T47D (cell line): Measurements from ENCODE around the gene SCO1.
"Not testable (repeated sequence)": the region's sequence is repeated elsewhere in the genome, so short reads cannot be mapped to it uniquely, and the experiment has no call there.

Experiments
- DNase-seq, 2 experiments: peaks; one replicate each; pipeline versions ENCODE4 v3.0.0 to v3.0.0-alpha.2; 2011 to 2012; ENCODE audit warnings: low read depth in 1 of 2, low spot score in 1 of 2
- JUND ChIP-seq: IDR thresholded peaks from 2 replicates; pipeline ENCODE4 v1.6.1; 2012; ENCODE audit warnings: low read depth
- in situ Hi-C: cut with HindIII; loops from 2 replicates; pipeline ENCODE4 v1.10.0; 2016; ENCODE audit warnings: low sequenced_read_pairs, low pct_unique_long_range_greater_than_20kb

Gene SCO1

DNA sequence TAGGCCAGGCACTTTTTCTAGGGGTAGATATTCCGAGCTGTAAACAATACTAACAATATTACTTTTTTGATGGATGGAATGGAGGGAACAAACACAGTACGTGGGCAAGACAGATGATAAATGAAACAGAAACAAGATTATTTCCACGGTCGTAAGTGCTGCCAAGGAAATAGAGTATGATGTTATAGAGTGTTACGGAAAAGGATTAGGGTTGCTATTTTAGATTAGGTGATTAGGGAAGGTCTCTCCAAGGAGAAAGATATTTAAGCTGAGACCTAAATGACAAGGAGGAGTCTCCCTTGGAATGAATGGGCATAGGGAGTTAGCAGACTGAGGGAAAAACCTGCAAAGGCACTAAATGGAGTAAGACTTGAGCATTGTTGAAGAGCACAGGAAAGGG lies 8.4 kb upstream of the SCO1 start:
- in situ Hi-C loops = no loop called here
- TF ChIP-seq JUND = no peak
- no peak for DNase-seq

DNA sequence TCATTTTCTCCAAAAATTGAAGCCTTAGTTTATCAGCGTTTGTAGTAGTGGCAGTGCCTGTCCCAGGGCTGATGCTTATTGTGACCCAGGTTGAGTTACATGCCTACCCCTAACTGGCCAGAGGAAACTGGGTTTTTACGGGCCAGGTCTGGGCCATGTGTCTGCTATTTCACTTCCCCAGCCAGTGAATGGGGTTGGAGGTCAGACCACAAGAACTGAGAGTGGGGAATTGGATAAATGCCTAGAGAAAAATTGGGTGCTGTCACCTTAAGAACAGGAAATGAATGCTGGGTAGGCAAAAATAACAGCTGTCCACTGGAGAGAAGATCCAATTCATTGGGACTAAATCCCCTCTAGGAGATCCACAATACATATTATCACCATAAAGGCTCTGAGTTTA lies 5.2 kb upstream of the SCO1 start:
- no peak for TF ChIP-seq JUND
- DNase-seq = no peak
- in situ Hi-C loops = no loop called here

DNA sequence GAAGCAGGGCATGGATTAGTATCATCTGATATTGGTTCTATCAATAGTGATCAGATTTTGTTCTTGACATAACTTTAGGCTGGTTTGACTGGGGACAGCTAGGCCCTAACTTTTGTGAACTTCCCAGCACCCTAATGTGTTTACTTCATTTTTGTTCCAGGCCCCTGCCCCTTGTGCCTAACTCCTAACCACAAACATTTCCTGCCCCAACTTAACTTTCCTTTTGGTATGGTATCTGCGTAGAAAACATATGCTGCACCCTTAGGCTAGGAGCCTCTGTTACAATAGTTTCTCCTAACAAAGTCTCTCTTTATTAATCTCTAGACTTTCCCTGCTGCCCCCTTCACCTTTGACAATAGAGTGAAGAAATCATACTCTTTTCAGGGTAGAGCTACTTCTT lies 2.5 kb upstream of the SCO1 start:
- in situ Hi-C loops = no loop called here
- DNase-seq = no peak
- TF ChIP-seq JUND = no peak

DNA sequence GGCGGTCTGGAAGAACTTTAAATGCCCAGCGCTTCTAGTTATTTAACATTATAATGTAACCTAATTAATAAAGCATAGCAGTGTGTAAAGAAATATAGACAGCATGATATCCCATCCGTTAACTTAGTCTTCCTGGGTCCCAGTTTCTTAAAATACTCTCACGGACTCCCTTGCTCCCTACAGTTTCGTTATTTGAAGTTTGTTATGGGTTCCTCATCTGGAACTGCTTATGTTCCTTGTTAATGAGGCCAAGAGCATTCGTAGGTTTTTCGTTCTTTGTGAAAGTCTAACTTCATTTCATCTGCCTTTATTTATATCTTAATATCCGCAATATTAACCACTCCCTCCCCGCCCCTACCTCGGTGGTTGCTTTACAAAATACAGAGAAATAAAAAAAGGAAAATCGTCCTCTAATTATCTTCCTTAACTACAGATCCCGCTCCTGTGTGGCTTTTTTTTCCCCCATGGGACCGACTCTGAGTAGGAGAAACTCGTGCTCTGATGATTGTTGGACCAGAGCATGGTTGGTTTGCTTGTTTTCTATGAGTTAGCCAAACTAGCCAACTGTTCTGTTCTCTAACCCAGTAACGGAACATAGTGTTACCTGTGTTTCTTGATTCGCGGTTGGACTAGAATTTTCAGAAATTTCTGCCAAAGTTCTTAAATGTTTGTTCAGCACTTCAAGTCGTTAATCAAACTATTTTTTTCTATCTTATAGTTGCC lies 924 bp upstream of the SCO1 start:
- in situ Hi-C loops = no loop called here
- no peak for TF ChIP-seq JUND
- DNase-seq = no peak

DNA sequence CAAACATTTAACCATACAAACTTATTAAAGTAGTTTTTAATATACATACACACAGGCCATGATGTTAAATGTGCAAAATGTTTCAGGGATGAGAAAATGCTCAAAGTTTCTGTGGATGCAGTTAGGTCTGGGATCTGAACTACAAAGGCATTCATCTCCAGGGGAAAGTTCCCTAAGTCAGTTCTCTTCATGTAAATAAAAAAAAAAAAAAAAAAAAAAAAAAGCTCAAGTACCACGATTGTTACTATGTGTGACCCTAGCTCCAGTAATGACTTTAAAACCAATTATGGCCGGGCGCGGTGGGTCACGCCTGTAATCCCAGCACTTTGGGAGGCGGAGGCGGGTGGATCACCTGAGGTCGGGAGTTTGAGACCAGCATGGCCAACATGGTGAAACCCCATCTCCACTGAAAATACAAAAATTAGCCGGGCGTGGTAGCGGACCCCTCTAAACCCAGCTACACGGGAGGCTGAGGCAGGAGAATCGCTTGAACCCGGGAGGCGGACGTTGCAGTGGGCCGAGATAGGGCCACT lies 1.4 kb downstream of the SCO1 start:
- DNase-seq, in situ Hi-C loops: not testable (repeated sequence)

DNA sequence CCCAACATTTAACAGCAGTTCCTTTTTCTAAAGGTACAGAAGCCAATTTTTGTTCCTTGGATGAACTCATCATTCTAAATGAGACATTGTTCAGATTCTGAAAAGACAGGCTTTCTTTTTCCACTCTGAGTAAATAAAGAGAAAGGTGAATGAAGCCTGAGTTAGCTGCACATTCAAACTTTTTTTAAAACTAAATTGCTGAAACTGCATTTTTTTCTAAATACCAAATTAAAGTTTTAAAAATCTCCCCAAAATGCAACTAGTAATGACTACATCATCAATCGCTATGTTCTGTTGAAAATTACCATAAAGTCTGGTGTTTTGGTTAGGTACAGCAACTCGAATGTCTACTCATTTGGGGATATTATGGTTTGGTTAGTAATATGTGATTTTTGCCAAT lies 9.8 kb downstream of the SCO1 start:
- in situ Hi-C loops = no loop called here
- DNase-seq = no peak
- no peak for TF ChIP-seq JUND

DNA sequence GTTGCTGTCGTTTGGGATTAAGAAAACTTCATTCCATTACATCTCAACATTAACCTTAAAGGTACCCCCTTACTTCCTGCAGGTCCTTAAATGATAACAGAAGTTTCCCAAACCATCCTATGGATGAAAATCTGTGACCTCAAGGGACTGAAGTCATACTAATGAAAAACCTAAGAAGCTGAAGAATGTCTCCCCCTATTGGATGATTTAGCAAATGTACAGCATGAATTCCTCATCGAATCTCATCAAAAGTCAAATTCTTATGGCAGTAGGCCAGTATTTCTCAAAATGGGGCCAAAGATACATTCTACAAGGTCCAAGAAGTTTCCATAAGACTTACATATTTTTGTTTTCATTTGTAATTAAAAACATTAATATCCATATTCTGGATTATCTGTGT lies 13.5 kb downstream of the SCO1 start:
- peak in 1 of 2 experiments; percentile 29 for DNase-seq
- TF ChIP-seq JUND = no peak
- in situ Hi-C loops = no loop called here

DNA sequence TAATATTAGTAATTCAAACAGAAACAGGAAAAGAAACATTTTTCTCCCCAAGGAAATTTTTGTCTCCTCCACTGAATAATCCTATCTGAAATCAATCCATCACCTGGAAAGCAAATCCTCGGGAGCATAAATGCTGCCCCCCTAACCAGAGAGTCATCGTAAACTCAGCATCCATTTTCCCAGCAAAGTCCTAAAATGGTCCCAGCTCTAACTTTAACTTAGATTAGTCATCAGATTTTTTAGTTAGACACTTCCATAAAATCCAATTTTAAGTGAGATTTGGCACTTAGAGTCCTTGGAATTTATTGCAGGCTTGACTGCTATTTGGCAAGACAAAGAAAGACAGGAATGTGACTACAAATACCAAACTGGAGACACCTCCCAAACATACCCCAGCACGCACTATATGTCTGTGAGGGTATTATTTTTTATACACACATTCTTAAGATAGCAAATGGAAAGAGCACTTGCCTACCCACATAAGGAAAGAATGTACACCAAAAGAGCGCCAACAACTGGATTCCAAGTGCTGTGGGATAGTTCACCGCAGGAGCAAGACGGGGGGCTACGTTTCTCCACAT lies 15.4 kb downstream of the SCO1 start:
- TF ChIP-seq JUND = no peak
- in situ Hi-C loops = no loop called here
- DNase-seq = no peak

DNA sequence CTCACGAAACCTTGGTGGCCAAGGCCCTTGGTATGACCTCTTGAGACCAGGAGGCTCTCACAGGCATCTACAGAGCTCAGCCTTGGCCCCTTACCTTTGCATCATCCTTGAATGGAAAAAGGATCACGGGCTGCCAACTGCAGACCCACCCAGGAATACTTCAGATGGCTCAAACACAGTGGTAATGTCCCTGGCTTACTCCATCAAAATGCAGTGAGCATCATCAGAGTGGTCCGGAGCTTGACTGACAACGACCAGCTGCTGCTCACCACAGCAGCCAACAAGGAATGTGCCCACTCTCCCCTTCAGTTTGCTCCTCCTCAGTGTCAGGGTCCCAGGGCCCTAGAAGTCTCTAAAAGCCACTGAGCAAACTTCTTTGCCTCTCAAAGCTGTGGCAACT lies 22.6 kb downstream of the SCO1 start:
- TF ChIP-seq JUND = no peak
- in situ Hi-C loops = no loop called here
- no peak for DNase-seq

DNA sequence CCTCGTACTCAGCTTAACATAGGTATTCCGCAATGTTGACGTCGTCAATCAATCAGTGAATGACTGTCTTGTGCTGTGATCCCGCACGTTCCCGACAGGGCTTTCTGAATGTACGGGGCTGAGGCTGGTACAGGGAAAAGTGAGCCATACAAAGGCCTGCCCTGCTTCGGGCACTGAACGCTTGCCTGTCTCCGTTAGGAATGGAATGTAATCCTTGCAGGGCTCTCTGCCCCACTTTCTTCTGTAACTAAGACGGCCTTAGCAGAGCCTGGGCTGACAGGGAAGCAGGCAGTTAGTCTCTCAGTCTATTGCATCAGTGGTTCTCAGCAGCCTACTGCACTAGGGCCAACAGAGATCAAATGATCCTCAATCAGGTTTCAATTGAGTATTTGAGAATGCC lies 24.0 kb downstream of the SCO1 start:
- TF ChIP-seq JUND = no peak
- in situ Hi-C loops = no loop called here
- no peak for DNase-seq

DNA sequence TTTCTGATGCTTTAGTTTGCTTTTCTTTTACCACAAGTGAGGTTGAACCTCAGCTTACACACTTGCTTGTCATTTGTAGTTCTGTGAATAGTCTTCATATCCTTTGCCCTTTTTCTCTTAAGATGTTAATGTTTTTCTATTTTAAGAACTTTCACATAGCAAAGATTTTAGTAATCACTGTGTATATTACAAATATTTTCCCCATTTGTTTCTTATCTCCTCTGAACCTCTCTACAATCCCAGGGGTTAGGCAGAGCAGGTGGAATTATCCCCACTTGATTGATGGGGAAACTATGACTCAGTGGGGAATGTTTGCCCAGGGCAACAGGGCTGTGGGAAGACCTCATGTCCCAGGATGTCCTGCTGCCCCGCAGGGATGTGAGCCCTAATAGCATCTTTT lies 28.6 kb downstream of the SCO1 start:
- no peak for DNase-seq
- TF ChIP-seq JUND = no peak
- in situ Hi-C loops = no loop called here

DNA sequence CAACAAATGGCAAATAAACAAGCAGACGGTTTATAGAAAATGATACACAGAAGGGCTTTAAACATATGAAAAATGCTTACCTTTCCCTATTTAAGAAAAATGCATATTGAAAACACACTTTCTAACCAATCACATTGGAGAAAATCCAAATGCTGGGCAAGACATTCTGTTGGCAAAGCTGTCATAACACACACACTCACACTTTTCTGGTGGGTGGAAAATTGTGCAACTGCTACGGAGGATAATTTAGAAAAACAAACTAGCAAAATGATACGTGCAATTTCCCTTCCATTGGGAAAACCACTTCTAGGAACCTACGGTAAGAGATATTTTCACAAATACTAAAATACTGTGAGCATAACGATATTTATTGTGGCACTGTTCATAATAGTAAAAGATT lies 30.4 kb downstream of the SCO1 start:
- DNase-seq = no peak
- in situ Hi-C loops = no loop called here
- TF ChIP-seq JUND = no peak

DNA sequence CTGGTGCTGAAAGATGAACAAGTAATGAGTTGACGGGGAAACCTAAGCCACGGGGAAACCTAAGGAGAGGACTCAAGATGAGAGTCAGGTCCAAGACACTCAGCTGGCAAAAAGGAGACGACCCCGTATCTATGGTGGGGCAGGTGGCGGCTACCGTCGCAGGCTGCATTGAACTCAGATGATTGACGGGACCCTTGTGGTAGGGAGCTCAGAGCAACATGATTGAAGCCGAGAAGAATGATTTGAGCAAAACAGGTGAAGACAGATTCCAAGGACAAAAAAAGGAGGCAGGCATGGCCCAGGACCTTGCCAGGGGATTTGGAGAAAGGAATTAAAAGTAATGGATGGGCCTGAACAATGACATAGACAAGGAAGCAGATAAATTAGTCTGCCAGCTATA lies 32.8 kb downstream of the SCO1 start:
- no peak for TF ChIP-seq JUND
- in situ Hi-C loops = no loop called here
- DNase-seq = no peak

DNA sequence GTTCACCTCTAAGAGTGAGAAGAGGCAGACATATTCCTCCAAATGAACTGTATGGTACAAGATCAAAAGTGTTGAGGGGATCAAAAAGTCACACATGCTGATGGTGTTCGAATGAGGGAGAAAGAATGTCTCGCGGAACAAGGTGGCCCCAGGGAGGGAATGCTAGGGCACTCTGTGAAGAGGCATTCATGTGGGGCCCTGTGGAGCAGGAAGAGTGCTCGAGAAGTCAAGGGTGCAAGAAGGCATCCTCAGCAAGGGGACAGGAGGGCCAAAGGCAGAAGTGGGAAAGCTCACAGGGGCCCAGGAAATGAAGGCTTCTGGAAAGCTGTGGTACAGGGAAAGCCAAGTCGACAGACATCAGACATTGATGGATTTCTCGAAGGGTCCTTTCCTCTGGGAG lies 34.1 kb downstream of the SCO1 start:
- no peak for DNase-seq
- TF ChIP-seq JUND = no peak
- in situ Hi-C loops = no loop called here
